ENCODE measurements around the gene LIMK1. TPM values are rescaled to one million over a fixed set of nuclear protein-coding genes. Genes with fewer than 3 reads are reported as not detected.

LIMK1 gene
- total RNA-seq, 1 experiment from 2014 or later, result 56.3 TPM

DNA sequence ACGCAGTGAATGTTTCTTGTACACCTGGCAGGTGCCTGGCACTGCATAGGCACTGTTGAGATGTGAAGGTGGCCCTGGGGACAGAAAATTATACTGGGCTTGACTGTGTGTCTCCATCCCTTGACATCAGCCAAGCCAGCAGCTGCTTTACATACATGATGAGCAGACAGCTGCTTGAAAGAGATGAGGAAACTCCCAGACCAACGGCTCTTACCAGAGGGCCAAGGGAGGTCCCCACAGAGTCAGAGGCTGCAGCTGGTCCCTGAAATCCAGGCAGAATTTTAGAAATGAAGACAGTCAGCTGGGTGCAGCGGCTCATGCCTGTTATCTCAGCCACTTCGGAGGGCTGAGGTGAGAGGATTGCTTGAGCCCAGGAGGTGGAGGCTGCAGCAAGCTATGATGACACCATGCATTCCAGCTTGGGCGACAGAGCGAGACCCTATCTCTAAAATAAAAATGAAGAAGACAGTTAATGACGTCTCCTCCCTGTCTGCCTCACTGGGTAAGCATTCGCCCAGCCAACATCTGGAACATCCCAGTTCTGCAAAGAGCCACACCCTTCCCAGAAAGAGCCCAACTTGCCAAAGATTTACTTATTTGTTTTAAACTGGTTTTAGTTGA lies 17.6 kb downstream of the LIMK1 start:
- Histone ChIP-seq H3K36me3 (ENCODE audit: control insufficient read depth in 1 of 2, insufficient read depth in 2 of 2, low read length in 2 of 2) (peaks cover 29 to 43% of the 10 kb centered on the region in 2 experiments; a peak in 3 of 4 replicates), H3K4me1 (ENCODE audit: control insufficient read depth in 1 of 2, insufficient read depth in 2 of 2, low read length in 2 of 2) (peaks cover 26 to 45% of the 10 kb centered on the region in 2 experiments), H3K4me2 (ENCODE audit: low read length) (no peak overlapping the region), H4K20me1 (ENCODE audit: insufficient read depth) (no peaks in the 10 kb centered on the region), H2AFZ (ENCODE audit: low read depth, low read length, poor library complexity, severe bottlenecking) (no peak overlapping the region), H3K27me3 (ENCODE audit: insufficient read depth, low read length) (no peaks in the 10 kb centered on the region), H3K79me2 (ENCODE audit: insufficient read depth, low read length) (no peaks in the 10 kb centered on the region), H3K9me2 (ENCODE audit: insufficient read depth) (no peaks in the 10 kb centered on the region), H3K9me3 (ENCODE audit: control insufficient read depth in 1 of 2, insufficient read depth in 1 of 2, low read depth in 1 of 2, low read length in 2 of 2) (peaks cover 0 to 13% of the 10 kb centered on the region in 2 experiments; a peak in 1 of 4 replicates), H3K27ac (ENCODE audit: low read depth, low read length) (no peak overlapping the region), H3K4me3 (replicated peaks in 1 of 2; ENCODE audit: low read depth in 1 of 2, low read length in 2 of 2) (no peak overlapping the region), H3K9ac (ENCODE audit: low read length) (no peak overlapping the region)
- ChIA-PET CTCF (no interaction called here), RAD21 (ENCODE audit: low non-redundant PET in 1 of 2, low total read pairs in 2 of 2, uncharacterized antibody in 2 of 2, unreplicated experiment in 2 of 2) (no interaction called here), POLR2A (no interaction called here)
- no peak for DNase-seq (ENCODE audit: low read depth, low spot score)
- TF ChIP-seq ELF1 (IDR thresholded peaks at IDR 0.05; ENCODE audit: borderline replicate concordance, low read depth), result no peak
- TF ChIP-seq EZH2phosphoT487 (IDR thresholded peaks at IDR 0.05; ENCODE audit: borderline replicate concordance), result no peak
- no peak for TF ChIP-seq ZNF274 (IDR thresholded peaks at IDR 0.05; ENCODE audit: low read depth, low read length)
- TF ChIP-seq JUND (IDR thresholded peaks at IDR 0.05), result no peak
- no peak for TF ChIP-seq EZH2 (IDR thresholded peaks at IDR 0.05)
- TF ChIP-seq POLR2A (IDR thresholded peaks at IDR 0.05; ENCODE audit: borderline replicate concordance, extremely low read depth, insufficient read depth, insufficient read length), result no peak
- TF ChIP-seq, protein P1, sequence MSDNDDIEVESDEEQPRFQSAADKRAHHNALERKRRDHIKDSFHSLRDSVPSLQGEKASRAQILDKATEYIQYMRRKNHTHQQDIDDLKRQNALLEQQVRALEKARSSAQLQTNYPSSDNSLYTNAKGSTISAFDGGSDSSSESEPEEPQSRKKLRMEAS (IDR thresholded peaks at IDR 0.05), result no peak
- TF ChIP-seq POLR2AphosphoS5 (IDR thresholded peaks at IDR 0.05; ENCODE audit: low read depth, low read length), result no peak
- no peak for TF ChIP-seq CBX3 (IDR thresholded peaks at IDR 0.05; ENCODE audit: low read depth)
- no peak for TF ChIP-seq ZFX (IDR thresholded peaks at IDR 0.05)
- no peak for TF ChIP-seq CEBPB (IDR thresholded peaks at IDR 0.05; ENCODE audit: low read depth)
- TF ChIP-seq EGR1 (IDR thresholded peaks at IDR 0.05; ENCODE audit: low read depth), result no peak
- TF ChIP-seq SIN3A (IDR thresholded peaks at IDR 0.05; ENCODE audit: low read depth), result no peak
- BruUV-seq (replicated peaks), result no TSS peak
- ATAC-seq, result no peak
- intact Hi-C loops (cut with micrococcal nuclease), result no loop called here

All from HCT116 (cell line).